ENCODE measurements around the gene LIN7C. TPM values are rescaled to one million over a fixed set of nuclear protein-coding genes. Genes with fewer than 3 reads are reported as not detected.

The LIN7C gene
- total and polyA plus RNA-seq, 7 donors = 9.0 to 53.3 (median 34.3) TPM

DNA sequence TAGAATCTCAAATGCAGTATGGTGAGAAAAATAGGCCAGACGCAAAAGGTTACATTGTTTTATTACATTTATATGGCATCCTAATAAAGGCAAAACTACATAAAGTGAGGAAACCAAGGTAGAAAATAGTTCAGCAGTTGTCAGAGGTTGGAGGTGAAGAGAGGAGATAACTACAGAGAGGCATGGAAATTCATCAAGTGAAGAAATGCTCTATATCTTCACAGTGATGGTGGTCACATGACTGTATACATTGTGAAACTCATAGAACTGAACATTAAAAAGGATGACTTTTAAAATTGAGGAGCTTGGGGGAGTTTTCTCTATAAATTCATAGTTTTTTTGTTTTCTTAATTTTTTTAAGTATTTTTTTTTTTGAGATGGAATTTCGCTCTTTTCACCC is 48.4 kb downstream of the LIN7C start:
- intact Hi-C loops (cut with DNase I) = no loop called here
- no peak for DNase-seq
- no peaks in the 10 kb centered on the region for H3K36me3 ChIP-seq
- H3K4me1 ChIP-seq = peaks cover 0 to 44% (median 13%) of the 10 kb centered on the region in 4 donors
- WGBS, 2 donors = 72 to 89% methylated on average over 2 of the region's 2 CpGs
- H3K27me3 ChIP-seq = no peaks in the 10 kb centered on the region
- no peaks in the 10 kb centered on the region for H3K9me3 ChIP-seq
- no peak overlapping the region for H3K4me3 ChIP-seq
- TF ChIP-seq CTCF (IDR thresholded peaks at IDR 0.05) (no peak), POLR2AphosphoS5 (IDR thresholded peaks at IDR 0.05) (no peak), POLR2A (IDR thresholded peaks at IDR 0.05) (no peak), EP300 (IDR thresholded peaks at IDR 0.05) (no peak)
- H3K27ac ChIP-seq = no peak overlapping the region

DNA sequence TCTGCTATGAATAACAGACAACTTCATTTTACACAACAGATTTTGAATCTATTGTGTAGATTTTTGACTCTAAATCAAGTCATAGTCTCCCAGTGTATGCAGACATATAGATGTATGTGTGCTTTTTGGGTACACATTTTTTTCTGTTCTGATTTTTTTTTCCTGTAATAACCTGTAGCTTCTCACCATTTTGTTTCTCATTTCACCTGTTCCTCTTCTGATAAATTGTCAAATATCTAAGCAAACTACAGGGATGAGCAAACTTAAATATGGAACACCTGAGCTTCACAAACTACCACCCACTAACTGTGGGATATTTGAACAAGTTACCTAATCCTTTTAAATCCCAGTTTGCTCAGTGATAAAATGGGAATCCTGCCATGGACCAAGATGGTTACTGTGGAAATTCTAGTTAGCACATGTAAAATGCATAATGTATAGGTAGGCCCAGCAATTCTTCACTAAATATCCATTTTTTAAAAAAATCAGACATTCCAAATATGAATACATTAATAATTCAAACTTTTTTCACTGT is 49.7 kb downstream of the LIN7C start:
- peaks cover 0 to 48% (median 16%) of the 10 kb centered on the region in 4 donors for H3K4me1 ChIP-seq
- H3K4me3 ChIP-seq = no peak overlapping the region
- no peak overlapping the region for H3K27ac ChIP-seq
- H3K27me3 ChIP-seq = no peaks in the 10 kb centered on the region
- intact Hi-C loops (cut with DNase I) = no loop called here
- no peak for DNase-seq
- H3K36me3 ChIP-seq = no peaks in the 10 kb centered on the region
- TF ChIP-seq POLR2AphosphoS5 (IDR thresholded peaks at IDR 0.05) (no peak), EP300 (IDR thresholded peaks at IDR 0.05) (no peak), POLR2A (IDR thresholded peaks at IDR 0.05) (no peak), CTCF (IDR thresholded peaks at IDR 0.05) (no peak)
- H3K9me3 ChIP-seq = no peaks in the 10 kb centered on the region

GRCh38 chr11:27456140-27456794 is 50.3 kb downstream of the LIN7C start:
- intact Hi-C loops (cut with DNase I) = no loop called here

DNA sequence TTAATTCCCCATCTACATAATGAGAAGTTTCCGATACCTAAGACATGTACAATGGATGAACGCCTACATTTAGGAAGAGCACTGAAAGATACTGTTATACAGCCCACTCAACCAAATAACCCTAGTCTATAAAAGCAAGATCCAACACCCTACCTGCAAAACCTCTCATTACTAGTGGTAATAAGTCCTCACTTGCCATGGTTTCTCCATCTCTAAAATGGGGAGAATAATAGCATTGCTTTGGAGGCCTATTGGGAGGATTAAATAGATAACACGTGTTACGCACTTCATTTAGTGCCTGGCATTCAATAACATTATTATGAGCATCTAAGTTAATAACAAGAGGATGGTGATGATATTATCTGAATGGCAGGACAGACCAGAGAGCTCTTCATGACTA is 50.9 kb downstream of the LIN7C start:
- no peaks in the 10 kb centered on the region for H3K9me3 ChIP-seq
- H3K27ac ChIP-seq = no peak overlapping the region
- no peaks in the 10 kb centered on the region for H3K36me3 ChIP-seq
- no peak overlapping the region for H3K4me3 ChIP-seq
- intact Hi-C loops (cut with DNase I) = no loop called here
- TF ChIP-seq CTCF (IDR thresholded peaks at IDR 0.05) = no peak
- no peak for TF ChIP-seq EP300 (IDR thresholded peaks at IDR 0.05)
- no peak for TF ChIP-seq POLR2A (IDR thresholded peaks at IDR 0.05)
- no peak for TF ChIP-seq POLR2AphosphoS5 (IDR thresholded peaks at IDR 0.05)
- 85 to 94% methylated on average over 4 of the region's 4 CpGs for WGBS, 2 donors
- H3K27me3 ChIP-seq = no peaks in the 10 kb centered on the region
- peaks cover 0 to 53% (median 25%) of the 10 kb centered on the region in 4 donors for H3K4me1 ChIP-seq
- no peak for DNase-seq

More at GRCh38 chr11:27456140-27456794, 50.3 kb downstream of the LIN7C start:
- Histone ChIP-seq H3K4me3 (no peak overlapping the region), H3K36me3 (no peaks in the 10 kb centered on the region), H3K27me3 (no peaks in the 10 kb centered on the region), H3K27ac (no peak overlapping the region), H3K4me1 (peaks cover 0 to 54% (median 21%) of the 10 kb centered on the region in 4 donors), H3K9me3 (no peaks in the 10 kb centered on the region)
- 26 to 62% methylated on average over 2 of the region's 2 CpGs for WGBS, 2 donors
- no peak for DNase-seq
- TF ChIP-seq POLR2AphosphoS5 (IDR thresholded peaks at IDR 0.05) = no peak
- TF ChIP-seq CTCF (IDR thresholded peaks at IDR 0.05) = no peak
- TF ChIP-seq EP300 (IDR thresholded peaks at IDR 0.05) = no peak
- TF ChIP-seq POLR2A (IDR thresholded peaks at IDR 0.05) = no peak

All from sigmoid colon (tissue), 7 donors.